GM18507 (cell line): Measurements from ENCODE around the gene GDPD5.
A peak's percentile ranks its signal among the peaks of the same experiment; 100 is the strongest.

Experiments used
- DNase-seq: peaks from one replicate; pipeline ENCODE4 v3.0.0; 2011; ENCODE audit warnings: low read depth; ENCODE audit not compliant: insufficient read length; ENCODE audit errors: extremely low spot score
- FAIRE-seq: peaks from 2 replicates; lab custom pipeline; 2011; peaks lifted over from hg19 to GRCh38; lab: Jason Lieb, UNC

The GDPD5 gene

DNA sequence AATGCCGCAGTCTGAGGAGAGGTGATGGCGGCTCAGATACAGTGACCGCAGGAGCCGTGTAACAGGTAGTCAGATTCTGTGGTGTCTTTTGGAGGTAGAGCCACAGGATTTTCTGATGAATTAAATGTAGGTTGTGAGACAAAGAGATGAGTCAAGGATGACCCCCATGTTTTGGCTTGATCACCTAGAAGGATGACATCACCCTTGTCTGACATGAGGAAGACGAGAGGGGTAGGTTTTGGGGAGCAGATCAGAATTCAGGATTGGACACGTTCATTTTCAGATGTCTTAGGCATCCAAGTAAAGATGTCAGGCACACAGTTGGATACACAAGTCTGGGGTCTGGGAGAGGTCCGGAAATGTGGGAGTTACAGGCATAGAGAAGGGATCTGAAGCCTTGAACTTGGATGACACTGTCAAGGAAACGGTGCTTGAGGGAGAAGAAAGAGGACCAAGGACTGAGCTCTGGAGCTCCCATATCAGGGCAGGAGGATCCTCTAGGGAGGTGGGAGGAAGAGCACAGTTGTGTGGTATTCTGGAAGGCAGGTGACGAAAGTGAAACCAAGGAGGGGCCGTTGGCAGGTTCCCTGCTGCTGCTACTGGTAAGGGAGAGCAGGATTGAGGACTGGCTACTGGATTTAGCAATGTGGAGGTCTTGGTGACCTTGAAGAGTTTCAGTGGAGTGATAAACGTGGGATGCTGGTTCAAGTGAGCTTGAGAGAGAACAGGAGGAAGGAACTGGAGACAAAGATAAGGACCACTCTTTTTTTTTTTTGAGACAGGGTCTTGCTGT is 12.6 kb upstream of the GDPD5 start:
- no peak for DNase-seq
- FAIRE-seq: no peak

- FAIRE-seq (no peak), DNase-seq (no peak)
These were observed 12.0 kb upstream of the GDPD5 start for GRCh38 chr11:75537740-75538139.

DNA sequence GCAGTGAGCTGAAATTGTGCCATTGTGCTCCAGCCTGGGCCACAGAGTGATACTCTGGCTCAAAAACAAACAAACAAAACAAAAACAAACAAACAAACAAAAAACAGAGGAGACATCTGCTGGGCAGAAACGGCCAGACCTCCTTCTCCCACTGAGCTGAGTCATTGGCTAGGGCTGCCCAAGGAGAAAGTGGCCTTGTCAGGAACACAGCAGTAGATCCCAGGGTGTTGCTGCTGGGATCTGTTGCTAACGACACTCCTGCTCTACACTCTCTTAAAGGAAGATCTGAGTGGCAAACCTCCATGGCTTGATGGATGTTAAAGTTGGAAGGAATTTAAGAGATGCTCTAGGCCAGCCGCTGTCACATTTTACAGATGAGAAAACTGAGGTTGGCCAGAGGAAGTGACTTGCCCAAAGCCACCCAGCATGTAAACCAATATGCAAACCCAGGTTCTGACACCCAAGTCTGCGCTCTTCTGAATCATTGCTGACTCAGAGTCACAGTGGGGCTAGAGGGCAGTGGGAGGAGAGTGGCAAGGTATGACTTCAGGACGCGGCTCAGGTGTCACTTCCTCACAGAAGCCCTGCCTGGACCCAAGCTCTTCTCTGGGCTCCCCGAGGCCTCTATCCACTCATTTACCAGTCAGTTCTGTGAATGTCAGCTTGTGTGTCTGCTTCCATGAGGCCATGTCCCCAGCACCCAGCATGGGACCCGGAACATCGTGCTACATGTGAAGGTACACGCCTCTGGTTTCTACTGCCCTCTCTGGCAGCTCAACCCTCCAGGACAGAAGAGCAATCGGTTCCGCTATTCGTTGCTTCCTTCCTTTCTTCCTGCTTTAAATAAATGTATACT is 11.3 kb upstream of the GDPD5 start:
- FAIRE-seq (peak; percentile 90), DNase-seq (peak; percentile 69)

DNA sequence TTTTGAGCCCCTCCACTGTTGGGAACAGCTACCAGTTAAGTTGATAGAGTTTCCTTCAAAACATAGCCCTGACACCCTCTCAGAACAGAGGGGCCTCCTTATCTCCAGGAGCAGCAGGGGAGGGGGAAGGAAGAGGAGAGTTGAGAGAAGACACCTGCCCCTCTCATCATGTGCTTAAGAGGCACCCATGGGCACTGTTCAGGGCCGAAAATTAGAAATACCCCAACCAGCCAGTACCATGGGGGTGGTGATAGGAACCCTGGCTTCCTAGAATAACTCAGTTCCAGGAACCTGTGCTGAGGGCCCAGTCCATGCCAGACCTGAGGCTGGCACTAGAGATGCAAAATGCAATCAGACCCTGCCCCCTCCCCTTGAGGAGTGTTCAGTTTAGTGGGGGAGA is 9.3 kb upstream of the GDPD5 start:
- no peak for FAIRE-seq
- DNase-seq: no peak

DNA sequence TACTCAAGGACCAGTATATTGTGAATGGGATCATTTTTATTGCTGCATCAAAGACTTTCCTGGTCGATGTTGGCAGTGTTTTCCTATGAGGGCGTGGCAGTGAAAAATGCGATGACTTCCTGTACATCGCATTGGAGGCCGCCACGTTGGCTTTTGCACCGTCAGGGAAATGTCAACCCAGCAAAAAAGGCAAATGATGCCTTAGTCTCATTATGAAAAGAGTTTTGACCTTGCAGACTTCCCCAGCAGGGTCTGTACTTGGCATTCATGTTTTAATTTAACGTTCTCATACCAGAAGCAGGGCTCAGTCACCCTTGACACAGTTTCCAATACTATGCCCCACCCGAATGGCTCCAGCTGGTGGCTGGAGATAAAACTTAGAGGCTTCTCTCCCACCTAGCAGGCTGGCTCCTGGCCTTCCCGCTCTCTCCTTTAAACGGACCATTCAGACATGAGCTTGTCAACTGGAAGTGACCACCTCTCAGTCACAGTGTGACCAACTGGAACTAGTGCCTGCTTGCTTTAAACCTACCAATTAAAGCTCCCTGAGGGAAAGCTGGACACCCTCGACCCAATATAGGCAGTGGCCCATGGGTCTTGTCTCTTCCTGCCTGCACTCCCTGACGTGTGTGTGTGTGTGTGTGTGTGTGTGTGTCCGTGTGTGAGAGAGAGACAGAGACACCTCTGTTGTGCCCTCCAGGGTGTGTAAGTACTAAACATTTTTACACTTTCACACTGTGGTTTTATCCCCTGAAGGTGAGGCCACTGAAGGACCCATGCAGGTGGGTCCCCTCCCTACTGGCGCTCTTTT is 8.7 kb upstream of the GDPD5 start:
- no peak for FAIRE-seq
- no peak for DNase-seq

- no peak for FAIRE-seq
- DNase-seq: no peak
These were observed 8.1 kb upstream of the GDPD5 start for GRCh38 chr11:75533896-75534258.

DNA sequence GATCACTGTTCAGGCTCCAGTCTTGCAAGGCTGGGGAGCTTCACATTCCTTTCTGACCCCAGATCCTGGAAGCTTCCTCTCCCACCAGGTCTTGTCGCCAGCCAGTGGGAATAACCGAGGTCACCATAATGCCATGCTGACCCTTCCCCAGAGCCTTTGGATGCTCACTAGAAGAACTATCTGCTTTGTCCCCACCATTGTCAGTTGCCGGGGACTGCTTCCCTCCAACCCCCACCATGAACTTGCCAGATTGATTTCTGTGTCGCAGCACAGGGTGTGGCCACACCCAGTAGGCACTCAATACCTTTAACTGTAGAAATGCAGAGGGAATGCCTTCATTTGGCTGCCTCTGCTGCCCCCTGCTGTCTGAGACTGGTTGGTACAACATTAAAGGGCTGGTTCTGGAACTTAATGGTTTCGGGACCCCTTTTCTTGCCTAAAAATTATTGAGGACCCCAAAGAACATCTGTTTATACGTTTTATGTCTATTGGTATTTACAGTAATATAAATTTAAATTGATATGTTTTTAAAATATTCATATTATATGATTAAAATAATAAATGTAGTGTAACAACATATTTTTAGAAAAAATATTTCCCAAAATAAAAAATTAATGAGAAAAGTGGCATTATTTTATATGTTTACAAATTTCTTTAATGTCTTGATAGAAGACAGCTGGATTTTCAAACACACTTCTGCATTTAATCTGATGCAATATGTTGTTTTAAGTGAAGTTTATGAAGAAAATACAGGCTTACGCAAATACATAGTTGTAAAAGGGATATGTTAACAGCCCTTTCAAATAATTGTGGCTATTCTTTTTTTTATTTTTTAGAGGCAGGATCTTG is 6.7 kb upstream of the GDPD5 start:
- peak; percentile 65 for FAIRE-seq

GRCh38 chr11:75531325-75531724 is 5.6 kb upstream of the GDPD5 start:
- DNase-seq (no peak), FAIRE-seq (no peak)

More for the DNA sequence above, 6.7 kb upstream of the GDPD5 start:
- peak; percentile 56 for DNase-seq

- DNase-seq (no peak), FAIRE-seq (no peak)
These were observed 4.8 kb upstream of the GDPD5 start for GRCh38 chr11:75530577-75530976.

GRCh38 chr11:75527938-75528735 is 2.4 kb upstream of the GDPD5 start:
- FAIRE-seq (no peak), DNase-seq (no peak)

DNA sequence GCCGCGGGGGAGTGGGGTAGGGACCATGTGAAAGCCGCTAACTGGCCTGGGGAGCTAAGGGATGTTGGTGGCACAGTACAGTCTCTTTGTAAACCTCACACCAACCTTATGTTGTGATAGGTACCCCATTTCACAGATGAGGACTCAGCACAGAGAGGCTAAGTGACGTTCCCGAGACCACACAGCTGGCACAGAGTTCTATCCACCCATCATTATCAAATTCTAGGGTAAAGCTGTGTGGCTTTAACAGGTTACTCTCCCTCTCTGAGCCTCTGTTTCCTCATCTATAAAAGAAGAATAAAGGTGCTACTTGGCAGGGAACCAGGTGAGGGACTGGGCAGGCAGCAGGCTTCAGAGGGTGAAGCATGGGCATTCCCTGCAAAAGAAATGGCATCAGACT is 1.4 kb upstream of the GDPD5 start:
- DNase-seq: no peak
- no peak for FAIRE-seq

GRCh38 chr11:75526192-75526541 is 426 bp upstream of the GDPD5 start:
- FAIRE-seq (no peak), DNase-seq (no peak)

GRCh38 chr11:75524665-75525432 is 892 bp downstream of the GDPD5 start:
- FAIRE-seq (no peak), DNase-seq (no peak)

- DNase-seq: no peak
- FAIRE-seq: peak; percentile 48
These were observed 1.7 kb downstream of the GDPD5 start for GRCh38 chr11:75523811-75524664.

DNA sequence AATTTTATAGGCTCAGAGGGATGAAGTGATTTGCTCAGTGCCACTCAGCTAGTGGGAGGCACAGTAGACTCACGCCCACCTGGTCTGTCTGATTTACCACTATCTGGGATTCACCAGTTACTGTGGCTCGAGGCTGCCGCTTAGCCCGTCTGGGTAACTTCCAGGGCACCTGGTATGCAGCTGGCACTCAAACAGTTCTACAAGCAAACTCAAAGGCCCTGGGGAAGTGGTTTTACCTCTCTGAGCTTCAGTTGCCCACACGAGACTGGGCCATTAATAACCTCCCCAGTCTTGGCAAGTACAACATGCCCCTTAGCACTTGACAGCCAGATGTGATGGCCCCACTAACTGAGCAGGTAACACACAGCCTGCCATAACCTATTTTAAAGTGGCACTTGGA is 2.6 kb downstream of the GDPD5 start:
- no peak for FAIRE-seq
- DNase-seq: no peak

GRCh38 chr11:75522286-75523044 is 3.3 kb downstream of the GDPD5 start:
- no peak for DNase-seq
- no peak for FAIRE-seq
